HG03354 (cell line): ENCODE measurements around the gene ROCK2.
"Not testable (repeated sequence)": the region's sequence is repeated elsewhere in the genome, so short reads cannot be mapped to it uniquely, and the experiment has no call there.

Experiments
- ATAC-seq: cut with Tn5 transposase; IDR thresholded peaks from one replicate; pipeline ENCODE4 v1.9.1; 2021; ENCODE audit warnings: mild to moderate bottlenecking; ENCODE audit not compliant: unreplicated experiment, poor library complexity, severe bottlenecking

ROCK2 gene

GRCh38 chr2:11243512-11243911, 100.9 kb downstream of the ROCK2 start:
- ATAC-seq, result no peak

- ATAC-seq, result no peak
These were observed 101.8 kb downstream of the ROCK2 start for GRCh38 chr2:11242542-11243174.

- no peak for ATAC-seq
These were observed 102.8 kb downstream of the ROCK2 start for GRCh38 chr2:11241412-11242203.

GRCh38 chr2:11239666-11240462, 104.6 kb downstream of the ROCK2 start:
- no peak for ATAC-seq

- ATAC-seq, result no peak
These were observed 105.3 kb downstream of the ROCK2 start for GRCh38 chr2:11239147-11239546.

- no peak for ATAC-seq
These were observed 107.3 kb downstream of the ROCK2 start for GRCh38 chr2:11237122-11237521.

GRCh38 chr2:11236335-11236734, 108.1 kb downstream of the ROCK2 start:
- no peak for ATAC-seq

GRCh38 chr2:11235583-11235982, 108.9 kb downstream of the ROCK2 start:
- ATAC-seq, result no peak

GRCh38 chr2:11234309-11234708, 110.1 kb downstream of the ROCK2 start:
- ATAC-seq, result no peak

- not testable (repeated sequence) for ATAC-seq
These were observed 113.2 kb downstream of the ROCK2 start for GRCh38 chr2:11231193-11231592.

GRCh38 chr2:11228692-11229091, 115.7 kb downstream of the ROCK2 start:
- ATAC-seq, result no peak

GRCh38 chr2:11227595-11227994, 116.8 kb downstream of the ROCK2 start:
- ATAC-seq, result no peak

GRCh38 chr2:11224887-11225286, 119.5 kb downstream of the ROCK2 start:
- ATAC-seq, result no peak

- ATAC-seq, result no peak
These were observed 121.6 kb downstream of the ROCK2 start for GRCh38 chr2:11222845-11223244.

- ATAC-seq, result no peak
These were observed 124.0 kb downstream of the ROCK2 start for GRCh38 chr2:11220445-11220844.

GRCh38 chr2:11215407-11215806, 129.0 kb downstream of the ROCK2 start:
- no peak for ATAC-seq

- no peak for ATAC-seq
These were observed 129.7 kb downstream of the ROCK2 start for GRCh38 chr2:11214770-11215169.

GRCh38 chr2:11213975-11214374, 130.5 kb downstream of the ROCK2 start:
- no peak for ATAC-seq

GRCh38 chr2:11213090-11213638, 131.3 kb downstream of the ROCK2 start:
- no peak for ATAC-seq

- ATAC-seq, result no peak
These were observed 131.8 kb downstream of the ROCK2 start for GRCh38 chr2:11212645-11213044.
